Cardiac septum (tissue), 1 donor: Measurements from ENCODE around the gene ANKRD35. TPM values are rescaled to one million over a fixed set of nuclear protein-coding genes. Genes with fewer than 3 reads are reported as not detected.
"Not testable (repeated sequence)": the region's sequence is repeated elsewhere in the genome, so short reads cannot be mapped to it uniquely, and the experiment has no call there.

Experiments
- DNase-seq: peaks from one replicate; pipeline ENCODE4 v3.0.0-alpha.2; 2020; ENCODE audit warnings: low spot score
- intact Hi-C: fragments of 100-400 bp; cut with DNase I; formaldehyde crosslinking; loops from one replicate; pipeline ENCODE4 v1.14.0; 2022
- total RNA-seq: library from RNA; stranded (reverse); fragmentation: NEBNext Ultra II Directional; extraction: Animal tissue kit (Norgen Biotek cat#: 25700); gene quantifications from one replicate; pipeline ENCODE4 v1.2.1, GENCODE V29; 2021
- donor health status: DM: no; HTN: no; CAD: no.

ANKRD35 gene
- total RNA-seq, 1 donor from 2014 or later, result 0.73 TPM

- DNase-seq, result no peak
- intact Hi-C loops, result no loop called here
Observed at GRCh38 chr1:145868232-145868631, 17.4 kb downstream of the ANKRD35 start.

DNA sequence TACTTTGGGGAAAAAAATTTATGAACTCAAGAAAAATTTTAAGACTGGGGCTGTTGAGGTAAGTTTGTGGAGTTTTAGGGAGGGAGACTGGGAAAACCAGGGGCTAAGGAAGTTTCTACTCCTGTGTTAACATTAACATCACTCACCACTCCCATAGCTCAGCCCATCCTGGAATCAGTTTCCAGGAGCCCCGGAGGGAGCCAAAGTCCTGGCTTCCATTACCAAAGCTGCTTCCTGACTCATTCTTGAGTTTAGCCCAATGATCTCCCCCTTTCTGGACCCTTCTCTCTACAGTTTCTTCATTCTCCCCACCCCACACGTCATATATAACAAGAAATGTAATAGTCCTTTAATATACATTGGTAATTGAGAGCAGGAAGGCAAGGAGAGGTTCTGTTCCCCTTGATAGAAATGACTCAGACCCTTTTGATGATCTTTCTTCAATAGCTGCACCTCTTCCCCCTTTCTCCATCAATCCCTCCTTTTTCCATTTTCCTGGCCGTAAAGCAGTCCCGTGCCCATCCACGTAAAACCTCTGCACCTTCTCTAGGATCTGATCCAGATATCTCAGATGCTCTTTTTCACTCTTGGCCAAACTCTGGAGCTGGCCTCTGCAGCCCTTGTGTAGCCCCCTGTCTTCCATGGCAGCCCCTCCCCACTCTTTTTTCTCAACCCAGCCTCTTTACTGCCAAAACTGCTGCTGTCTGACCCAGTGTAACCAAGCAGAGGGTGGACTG is 22.2 kb downstream of the ANKRD35 start:
- DNase-seq, result no peak

GRCh38 chr1:145859491-145860023 is 26.1 kb downstream of the ANKRD35 start:
- peak; percentile 94 for DNase-seq
- intact Hi-C loops, result no loop called here

More for the DNA sequence above, 22.2 kb downstream of the ANKRD35 start:
- intact Hi-C loops, result no loop called here

GRCh38 chr1:145858901-145859490 is 26.7 kb downstream of the ANKRD35 start, which contains the start of gene PIAS3:
TSS of gene PIAS3 (minus strand) at chr1:145859081. CDS start at chr1:145858990, 91 bp downstream.
- intact Hi-C loops, result no loop called here

DNA sequence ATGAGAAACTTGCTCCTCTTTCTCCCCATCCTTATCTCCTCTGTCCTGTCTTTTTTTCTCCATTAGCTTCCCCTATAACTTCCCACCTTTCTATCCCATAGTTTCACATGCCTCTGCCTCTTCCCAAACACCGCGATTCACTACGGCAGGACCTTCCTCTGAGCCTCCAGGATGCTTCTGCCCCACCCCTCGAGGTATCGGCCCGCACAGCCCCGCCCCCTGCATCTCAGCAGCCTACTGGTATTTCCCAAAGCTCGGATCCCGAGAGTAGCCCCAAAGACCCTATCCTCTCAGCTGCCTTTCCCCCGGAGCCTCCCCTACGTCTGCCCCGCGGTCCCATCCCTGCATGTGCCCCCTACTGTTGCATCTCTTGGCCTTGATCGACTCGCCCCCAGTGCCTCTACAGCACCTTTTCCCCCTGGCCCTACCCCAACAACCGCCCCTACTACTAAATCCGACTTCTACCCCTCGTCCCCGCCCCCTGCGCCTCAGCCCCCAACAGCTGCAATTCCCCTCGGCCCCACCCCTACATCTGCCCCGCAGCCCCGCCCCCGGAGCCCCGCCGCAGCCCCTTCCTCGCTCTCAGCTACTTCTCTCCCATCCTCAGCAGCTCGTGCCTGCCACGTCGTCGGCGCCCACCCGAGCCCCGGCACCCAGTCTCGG is 27.3 kb downstream of the ANKRD35 start:
- intact Hi-C loops, result no loop called here
- no peak for DNase-seq

More at GRCh38 chr1:145858901-145859490, 26.7 kb downstream of the ANKRD35 start, which contains the start of gene PIAS3:
- peak; percentile 97 for DNase-seq

GRCh38 chr1:145857170-145857569 is 28.5 kb downstream of the ANKRD35 start:
- no peak for DNase-seq
- intact Hi-C loops, result no loop called here

- no peak for DNase-seq
- intact Hi-C loops, result no loop called here
Observed at GRCh38 chr1:145855426-145855948, 30.2 kb downstream of the ANKRD35 start.

GRCh38 chr1:145849356-145850160 is 36.1 kb downstream of the ANKRD35 start:
- intact Hi-C loops, result loop anchor here (5.0 kb wide), 1 partner anchor 68 kb away; the partner anchor contains the start of gene PEX11B
- DNase-seq, result no peak

DNA sequence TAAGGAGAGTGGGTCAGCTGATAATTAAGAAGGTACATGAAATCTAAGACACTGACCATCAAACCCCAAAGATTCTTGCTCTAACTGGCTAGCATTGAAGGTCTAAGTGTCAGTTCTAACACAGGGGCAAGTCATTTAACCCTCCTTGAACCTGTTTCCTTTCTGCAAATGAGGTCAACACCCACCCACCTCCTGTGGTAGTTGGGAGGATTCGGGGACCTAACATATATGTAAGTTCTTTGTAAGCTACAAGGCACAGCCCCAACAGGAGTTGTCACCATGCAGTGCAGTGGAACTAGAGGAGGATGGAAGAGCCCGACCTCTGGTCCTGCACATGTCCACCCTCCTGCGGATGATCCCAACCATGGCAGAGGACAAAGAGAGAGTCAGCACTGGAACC is 37.8 kb downstream of the ANKRD35 start:
- intact Hi-C loops, result loop anchor here (5.0 kb wide), 1 partner anchor 69 kb away; the partner anchor contains the start of gene PEX11B
- no peak for DNase-seq

DNA sequence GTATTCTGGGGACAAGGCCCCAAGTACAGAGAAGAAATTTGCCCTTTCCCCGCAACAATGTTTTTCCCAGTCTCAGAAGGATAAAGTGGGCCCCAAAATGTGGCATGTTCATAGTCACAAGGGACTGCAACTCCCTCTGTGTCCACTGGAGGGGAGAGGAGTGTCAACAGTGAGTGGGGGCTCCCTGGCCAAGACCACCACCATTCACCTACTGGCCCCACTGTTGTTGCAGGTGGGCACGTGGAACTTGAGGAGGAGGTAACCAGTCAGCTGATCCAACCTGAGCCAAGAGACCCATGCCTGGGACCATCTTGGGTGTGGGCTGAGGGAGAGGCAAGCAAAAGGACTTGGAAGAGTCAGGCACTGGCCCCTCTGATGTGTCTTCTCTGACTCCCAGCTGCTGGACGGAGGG is 39.5 kb downstream of the ANKRD35 start:
- intact Hi-C loops, result loop anchor here (5.0 kb wide), 1 partner anchor 71 kb away; the partner anchor contains the start of gene PEX11B
- no peak for DNase-seq

DNA sequence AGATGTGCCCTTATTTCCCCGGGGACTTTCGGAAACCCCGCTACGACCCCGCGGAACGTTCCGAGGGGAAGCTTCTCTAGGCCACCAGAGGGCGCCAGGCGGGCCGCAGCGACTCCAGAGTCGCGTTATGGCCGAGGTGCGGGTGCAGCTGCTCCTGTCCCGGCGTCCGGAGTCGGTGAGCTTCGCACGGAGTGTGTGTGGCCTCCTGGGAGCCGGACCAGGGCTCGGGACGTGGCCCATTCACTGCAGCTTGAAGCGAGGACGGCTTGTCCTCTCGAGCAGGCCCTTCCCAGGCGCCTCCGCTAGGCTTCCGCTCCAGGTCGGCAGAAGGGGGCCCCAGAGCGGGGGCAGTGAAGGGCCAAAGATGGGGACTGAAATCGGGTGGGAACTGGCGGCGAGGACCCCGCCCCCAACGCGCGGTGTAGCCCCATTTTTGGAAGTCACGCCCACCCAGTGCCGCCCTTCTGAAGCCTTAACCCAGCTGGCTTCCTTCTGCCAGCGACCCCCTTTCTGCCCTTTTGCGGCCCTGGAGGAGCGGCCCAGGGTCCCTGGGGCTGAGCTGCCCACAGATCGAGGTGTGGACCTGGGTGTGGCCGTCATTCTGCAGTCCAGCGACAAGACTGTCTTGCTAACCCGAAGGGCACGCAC is 40.0 kb downstream of the ANKRD35 start, which contains the start of gene NUDT17:
NUDT17 (plus strand) TSS at position 117 of the 648 bp plus-strand sequence; CDS start at position 128, 11 bp downstream.
- peak; percentile 91 for DNase-seq
- intact Hi-C loops, result loop anchor here (1.0 to 5.0 kb wide), 2 partner anchors 72 to 168 kb away; partner anchors contain the start of gene PEX11B

GRCh38 chr1:145845144-145845513 is 40.5 kb downstream of the ANKRD35 start:
- intact Hi-C loops, result loop anchor here (1.0 to 5.0 kb wide), 2 partner anchors 72 to 168 kb away; partner anchors contain the start of gene PEX11B
- DNase-seq, result no peak

- DNase-seq, result no peak
- intact Hi-C loops, result no loop called here
Observed at GRCh38 chr1:145843031-145843430, 42.6 kb downstream of the ANKRD35 start.

- intact Hi-C loops, result no loop called here
- no peak for DNase-seq
Observed at GRCh38 chr1:145837656-145838055, 48.0 kb downstream of the ANKRD35 start.

GRCh38 chr1:145830810-145831209 is 54.9 kb downstream of the ANKRD35 start:
- DNase-seq, result not testable (repeated sequence)

GRCh38 chr1:145828367-145829026 is 57.2 kb downstream of the ANKRD35 start:
- no peak for DNase-seq
- intact Hi-C loops, result no loop called here

More at GRCh38 chr1:145830810-145831209, 54.9 kb downstream of the ANKRD35 start:
- intact Hi-C loops, result not testable (repeated sequence)

DNA sequence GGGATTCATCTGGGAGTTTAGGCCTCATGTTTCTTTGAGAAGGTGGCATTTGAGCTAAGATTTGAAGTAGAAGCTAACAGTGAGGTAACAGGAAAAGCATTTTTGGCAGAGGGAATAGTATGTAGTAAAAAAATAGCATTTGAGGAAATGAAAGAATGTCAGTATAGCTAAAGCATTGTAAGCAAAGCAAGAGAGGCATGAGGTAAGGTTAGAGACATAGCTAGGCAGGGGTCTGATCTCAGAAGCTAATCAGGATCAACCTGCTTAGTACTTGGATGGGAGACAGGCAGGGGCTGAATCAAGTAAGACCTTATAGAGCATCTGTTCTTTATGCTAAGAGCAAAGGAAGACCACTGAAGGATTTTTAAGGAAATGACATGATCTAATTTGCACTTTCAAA is 57.7 kb downstream of the ANKRD35 start:
- intact Hi-C loops, result no loop called here
- DNase-seq, result no peak

GRCh38 chr1:145826030-145826429 is 59.6 kb downstream of the ANKRD35 start:
- DNase-seq, result no peak
- intact Hi-C loops, result no loop called here
